ENCODE data around the gene NRCAM. TPM values are rescaled to one million over a fixed set of nuclear protein-coding genes. Genes with fewer than 3 reads are reported as not detected.

The NRCAM gene
- total and polyA plus RNA-seq, 10 of the 15 experiments (the other 5 are each of a cell fraction or from before 2014, with no cell fraction given) = 0.30 to 2.0 (median 1.0) TPM

DNA sequence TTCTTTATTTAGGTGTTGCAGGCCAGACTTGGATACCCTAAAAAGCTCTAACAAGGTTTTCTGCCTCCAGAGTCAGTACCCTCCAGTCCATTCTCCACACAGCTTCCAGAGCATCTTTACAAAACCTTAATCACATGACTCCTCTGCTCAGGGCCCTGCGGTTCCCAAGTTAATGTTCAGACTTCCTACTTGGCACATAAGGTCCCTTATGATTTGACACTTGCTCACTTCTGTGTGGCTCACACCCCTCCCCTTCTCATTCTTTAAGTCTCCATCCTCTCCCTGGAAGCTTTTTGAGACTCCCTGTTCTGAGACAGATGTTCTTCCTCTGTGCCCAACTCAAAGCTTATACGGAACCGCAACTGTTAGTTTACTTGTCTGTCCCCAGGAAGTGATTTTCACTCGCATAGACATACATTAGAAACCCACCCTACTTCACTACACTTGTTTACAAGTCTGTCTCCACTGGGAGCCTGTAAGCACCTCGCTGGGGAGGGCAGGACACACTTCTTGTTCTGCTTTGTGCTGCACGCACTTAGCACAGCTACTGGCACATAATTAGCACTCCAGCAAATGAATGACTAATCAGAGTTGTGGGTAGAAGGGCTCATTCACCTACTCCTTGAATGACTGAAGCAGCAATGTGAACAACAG, 171.8 kb downstream of the NRCAM start (continued):
- TF ChIP-seq MEF2A (IDR thresholded peaks at IDR 0.05; ENCODE audit: insufficient read depth, low read depth, low read length) (no peak), DPF2 (IDR thresholded peaks at IDR 0.05) (peak; percentile 63), NR2F1 (conservative IDR thresholded peaks at IDR 0.05) (no peak), IRF4 (IDR thresholded peaks at IDR 0.05; ENCODE audit: low read depth, low read length) (no peak), NRF1 (conservative IDR thresholded peaks at IDR 0.05; ENCODE audit: low read depth, low read length) (no peak), WRNIP1 (IDR thresholded peaks at IDR 0.05; ENCODE audit: borderline replicate concordance, low read depth, low read length) (no peak), STAT3 (IDR thresholded peaks at IDR 0.05; ENCODE audit: low read depth, low read length) (no peak), IKZF2 (IDR thresholded peaks at IDR 0.05) (peak; percentile 13 to 54; a peak in 2 of 4 replicates), BHLHE40 (IDR thresholded peaks at IDR 0.05; ENCODE audit: borderline replicate concordance in 1 of 2, low read depth in 2 of 2, low read length in 1 of 2) (peak in 1 of 2 experiments; percentile 32; a peak in 1 of 4 replicates), NR2C2 (IDR thresholded peaks at IDR 0.05; ENCODE audit: borderline replicate concordance, control insufficient read depth, insufficient read length, low read depth) (no peak), NFYB (IDR thresholded peaks at IDR 0.05; ENCODE audit: insufficient read depth, low read depth, low read length) (no peak), TCF3 (IDR thresholded peaks at IDR 0.05; ENCODE audit: borderline replicate concordance, insufficient read depth, low read depth, low read length) (no peak)
- TF ChIP-seq, protein P1, sequence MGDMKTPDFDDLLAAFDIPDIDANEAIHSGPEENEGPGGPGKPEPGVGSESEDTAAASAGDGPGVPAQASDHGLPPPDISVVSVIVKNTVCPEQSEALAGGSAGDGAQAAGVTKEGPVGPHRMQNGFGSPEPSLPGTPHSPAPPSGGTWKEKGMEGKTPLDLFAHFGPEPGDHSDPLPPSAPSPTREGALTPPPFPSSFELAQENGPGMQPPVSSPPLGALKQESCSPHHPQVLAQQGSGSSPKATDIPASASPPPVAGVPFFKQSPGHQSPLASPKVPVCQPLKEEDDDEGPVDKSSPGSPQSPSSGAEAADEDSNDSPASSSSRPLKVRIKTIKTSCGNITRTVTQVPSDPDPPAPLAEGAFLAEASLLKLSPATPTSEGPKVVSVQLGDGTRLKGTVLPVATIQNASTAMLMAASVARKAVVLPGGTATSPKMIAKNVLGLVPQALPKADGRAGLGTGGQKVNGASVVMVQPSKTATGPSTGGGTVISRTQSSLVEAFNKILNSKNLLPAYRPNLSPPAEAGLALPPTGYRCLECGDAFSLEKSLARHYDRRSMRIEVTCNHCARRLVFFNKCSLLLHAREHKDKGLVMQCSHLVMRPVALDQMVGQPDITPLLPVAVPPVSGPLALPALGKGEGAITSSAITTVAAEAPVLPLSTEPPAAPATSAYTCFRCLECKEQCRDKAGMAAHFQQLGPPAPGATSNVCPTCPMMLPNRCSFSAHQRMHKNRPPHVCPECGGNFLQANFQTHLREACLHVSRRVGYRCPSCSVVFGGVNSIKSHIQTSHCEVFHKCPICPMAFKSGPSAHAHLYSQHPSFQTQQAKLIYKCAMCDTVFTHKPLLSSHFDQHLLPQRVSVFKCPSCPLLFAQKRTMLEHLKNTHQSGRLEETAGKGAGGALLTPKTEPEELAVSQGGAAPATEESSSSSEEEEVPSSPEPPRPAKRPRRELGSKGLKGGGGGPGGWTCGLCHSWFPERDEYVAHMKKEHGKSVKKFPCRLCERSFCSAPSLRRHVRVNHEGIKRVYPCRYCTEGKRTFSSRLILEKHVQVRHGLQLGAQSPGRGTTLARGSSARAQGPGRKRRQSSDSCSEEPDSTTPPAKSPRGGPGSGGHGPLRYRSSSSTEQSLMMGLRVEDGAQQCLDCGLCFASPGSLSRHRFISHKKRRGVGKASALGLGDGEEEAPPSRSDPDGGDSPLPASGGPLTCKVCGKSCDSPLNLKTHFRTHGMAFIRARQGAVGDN (IDR thresholded peaks at IDR 0.05) = no peak
- TF ChIP-seq, protein P2, sequence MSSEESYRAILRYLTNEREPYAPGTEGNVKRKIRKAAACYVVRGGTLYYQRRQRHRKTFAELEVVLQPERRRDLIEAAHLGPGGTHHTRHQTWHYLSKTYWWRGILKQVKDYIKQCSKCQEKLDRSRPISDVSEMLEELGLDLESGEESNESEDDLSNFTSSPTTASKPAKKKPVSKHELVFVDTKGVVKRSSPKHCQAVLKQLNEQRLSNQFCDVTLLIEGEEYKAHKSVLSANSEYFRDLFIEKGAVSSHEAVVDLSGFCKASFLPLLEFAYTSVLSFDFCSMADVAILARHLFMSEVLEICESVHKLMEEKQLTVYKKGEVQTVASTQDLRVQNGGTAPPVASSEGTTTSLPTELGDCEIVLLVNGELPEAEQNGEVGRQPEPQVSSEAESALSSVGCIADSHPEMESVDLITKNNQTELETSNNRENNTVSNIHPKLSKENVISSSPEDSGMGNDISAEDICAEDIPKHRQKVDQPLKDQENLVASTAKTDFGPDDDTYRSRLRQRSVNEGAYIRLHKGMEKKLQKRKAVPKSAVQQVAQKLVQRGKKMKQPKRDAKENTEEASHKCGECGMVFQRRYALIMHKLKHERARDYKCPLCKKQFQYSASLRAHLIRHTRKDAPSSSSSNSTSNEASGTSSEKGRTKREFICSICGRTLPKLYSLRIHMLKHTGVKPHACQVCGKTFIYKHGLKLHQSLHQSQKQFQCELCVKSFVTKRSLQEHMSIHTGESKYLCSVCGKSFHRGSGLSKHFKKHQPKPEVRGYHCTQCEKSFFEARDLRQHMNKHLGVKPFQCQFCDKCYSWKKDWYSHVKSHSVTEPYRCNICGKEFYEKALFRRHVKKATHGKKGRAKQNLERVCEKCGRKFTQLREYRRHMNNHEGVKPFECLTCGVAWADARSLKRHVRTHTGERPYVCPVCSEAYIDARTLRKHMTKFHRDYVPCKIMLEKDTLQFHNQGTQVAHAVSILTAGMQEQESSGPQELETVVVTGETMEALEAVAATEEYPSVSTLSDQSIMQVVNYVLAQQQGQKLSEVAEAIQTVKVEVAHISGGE (CRISPR knock-in tag; IDR thresholded peaks at IDR 0.05) = no peak
- TF ChIP-seq, protein P3, sequence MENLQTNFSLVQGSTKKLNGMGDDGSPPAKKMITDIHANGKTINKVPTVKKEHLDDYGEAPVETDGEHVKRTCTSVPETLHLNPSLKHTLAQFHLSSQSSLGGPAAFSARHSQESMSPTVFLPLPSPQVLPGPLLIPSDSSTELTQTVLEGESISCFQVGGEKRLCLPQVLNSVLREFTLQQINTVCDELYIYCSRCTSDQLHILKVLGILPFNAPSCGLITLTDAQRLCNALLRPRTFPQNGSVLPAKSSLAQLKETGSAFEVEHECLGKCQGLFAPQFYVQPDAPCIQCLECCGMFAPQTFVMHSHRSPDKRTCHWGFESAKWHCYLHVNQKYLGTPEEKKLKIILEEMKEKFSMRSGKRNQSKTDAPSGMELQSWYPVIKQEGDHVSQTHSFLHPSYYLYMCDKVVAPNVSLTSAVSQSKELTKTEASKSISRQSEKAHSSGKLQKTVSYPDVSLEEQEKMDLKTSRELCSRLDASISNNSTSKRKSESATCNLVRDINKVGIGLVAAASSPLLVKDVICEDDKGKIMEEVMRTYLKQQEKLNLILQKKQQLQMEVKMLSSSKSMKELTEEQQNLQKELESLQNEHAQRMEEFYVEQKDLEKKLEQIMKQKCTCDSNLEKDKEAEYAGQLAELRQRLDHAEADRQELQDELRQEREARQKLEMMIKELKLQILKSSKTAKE (IDR thresholded peaks at IDR 0.05; ENCODE audit: low read depth, poor library complexity, severe bottlenecking) = no peak
- TF ChIP-seq, protein P4, sequence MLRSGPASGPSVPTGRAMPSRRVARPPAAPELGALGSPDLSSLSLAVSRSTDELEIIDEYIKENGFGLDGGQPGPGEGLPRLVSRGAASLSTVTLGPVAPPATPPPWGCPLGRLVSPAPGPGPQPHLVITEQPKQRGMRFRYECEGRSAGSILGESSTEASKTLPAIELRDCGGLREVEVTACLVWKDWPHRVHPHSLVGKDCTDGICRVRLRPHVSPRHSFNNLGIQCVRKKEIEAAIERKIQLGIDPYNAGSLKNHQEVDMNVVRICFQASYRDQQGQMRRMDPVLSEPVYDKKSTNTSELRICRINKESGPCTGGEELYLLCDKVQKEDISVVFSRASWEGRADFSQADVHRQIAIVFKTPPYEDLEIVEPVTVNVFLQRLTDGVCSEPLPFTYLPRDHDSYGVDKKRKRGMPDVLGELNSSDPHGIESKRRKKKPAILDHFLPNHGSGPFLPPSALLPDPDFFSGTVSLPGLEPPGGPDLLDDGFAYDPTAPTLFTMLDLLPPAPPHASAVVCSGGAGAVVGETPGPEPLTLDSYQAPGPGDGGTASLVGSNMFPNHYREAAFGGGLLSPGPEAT (IDR thresholded peaks at IDR 0.05; ENCODE audit: low read depth) = 0 out of 2 replicates have a peak, but pooled peaks have one; percentile 22
